ENCODE results near the gene WFDC1.

The WFDC1 gene

DNA sequence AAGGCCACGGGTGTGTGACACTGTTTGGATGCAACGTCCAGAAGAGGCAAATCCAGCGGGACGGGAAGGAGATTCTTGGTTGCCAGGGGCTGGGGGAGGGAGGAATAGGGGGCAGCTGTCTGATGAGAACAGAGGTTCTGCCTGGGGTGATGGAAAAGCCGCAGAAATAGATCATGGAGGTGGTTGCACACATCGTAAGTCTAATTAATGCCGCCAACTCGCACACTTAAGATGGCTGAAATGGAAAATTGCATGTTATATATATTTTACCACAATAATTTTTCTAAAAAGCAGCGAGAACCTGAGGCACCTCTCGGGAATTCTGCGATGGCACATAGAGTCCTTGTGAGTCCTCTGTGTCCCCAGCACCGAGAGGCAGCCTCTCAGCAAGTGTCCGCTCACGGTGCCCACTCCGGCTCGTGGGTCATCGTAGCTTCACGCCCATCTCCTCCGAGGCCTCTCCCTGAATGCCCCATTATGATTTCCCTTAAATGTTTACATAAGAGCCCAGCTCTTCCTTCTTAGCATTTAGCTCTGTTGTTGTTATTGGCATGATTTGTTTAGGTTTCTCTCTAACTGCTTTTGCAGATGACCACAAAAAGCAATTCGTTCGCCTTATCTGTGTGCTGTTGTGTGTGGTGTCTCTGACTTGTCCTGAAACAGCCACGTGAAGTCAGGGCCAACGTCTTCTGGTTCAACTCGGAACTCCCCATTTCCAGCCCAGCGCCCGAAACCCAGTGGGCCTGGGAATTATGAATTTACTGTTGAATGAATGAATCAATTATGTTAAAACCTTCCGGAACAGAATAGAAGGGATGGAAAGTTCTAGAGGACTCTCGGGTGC, 7.7 kb downstream of the WFDC1 start:
- DNase-seq (ENCODE audit: low read depth): no peak

GRCh38 chr16:84303023-84303422, 8.3 kb downstream of the WFDC1 start:
- no peak for DNase-seq (ENCODE audit: low read depth)

GRCh38 chr16:84303516-84303915, 8.8 kb downstream of the WFDC1 start:
- DNase-seq (ENCODE audit: low read depth): no peak

DNA sequence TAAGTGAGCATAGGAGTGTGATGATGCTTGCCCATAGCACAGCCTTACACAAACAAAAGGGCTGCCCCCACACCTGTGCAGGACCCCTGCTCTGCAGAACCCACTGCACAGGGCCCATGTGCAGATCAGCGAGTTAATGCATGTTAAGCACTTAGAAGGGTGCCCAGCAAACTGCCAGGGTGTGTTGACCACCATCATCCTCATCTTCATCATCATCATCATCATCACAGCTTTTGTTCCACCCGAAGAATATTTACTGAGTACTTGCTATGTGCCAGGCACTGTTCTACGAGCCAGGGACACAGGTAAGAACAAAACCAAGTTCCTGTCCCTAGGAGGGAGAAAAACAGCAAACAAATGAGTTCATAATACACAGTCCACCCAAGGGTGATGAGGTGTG, 11.9 kb downstream of the WFDC1 start:
- no peak for DNase-seq (ENCODE audit: low read depth)

- no peak for DNase-seq (ENCODE audit: low read depth)
These were observed 12.7 kb downstream of the WFDC1 start for GRCh38 chr16:84307209-84307954.

- no peak for DNase-seq (ENCODE audit: low read depth)
These were observed 13.4 kb downstream of the WFDC1 start for GRCh38 chr16:84308120-84308519.

DNA sequence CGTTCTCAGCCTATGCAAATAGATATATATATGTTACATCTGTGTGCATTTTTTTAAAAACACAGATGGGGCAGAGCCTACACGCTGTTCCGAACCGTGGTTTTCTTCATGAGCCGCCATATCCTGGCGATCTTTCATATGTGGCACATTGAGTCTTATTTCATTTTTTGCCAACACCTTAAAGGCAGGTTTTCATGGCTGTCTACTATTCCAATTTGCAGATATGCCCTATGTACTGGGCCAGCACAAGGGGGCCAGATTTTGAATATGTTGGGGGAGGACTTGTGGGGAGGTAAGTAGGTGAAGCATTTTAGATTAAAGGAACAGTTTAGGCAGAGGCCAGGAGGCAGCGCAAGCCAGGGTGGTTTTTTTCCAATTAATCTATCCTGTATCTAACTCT, 16.0 kb downstream of the WFDC1 start:
- no peak for DNase-seq (ENCODE audit: low read depth)

DNA sequence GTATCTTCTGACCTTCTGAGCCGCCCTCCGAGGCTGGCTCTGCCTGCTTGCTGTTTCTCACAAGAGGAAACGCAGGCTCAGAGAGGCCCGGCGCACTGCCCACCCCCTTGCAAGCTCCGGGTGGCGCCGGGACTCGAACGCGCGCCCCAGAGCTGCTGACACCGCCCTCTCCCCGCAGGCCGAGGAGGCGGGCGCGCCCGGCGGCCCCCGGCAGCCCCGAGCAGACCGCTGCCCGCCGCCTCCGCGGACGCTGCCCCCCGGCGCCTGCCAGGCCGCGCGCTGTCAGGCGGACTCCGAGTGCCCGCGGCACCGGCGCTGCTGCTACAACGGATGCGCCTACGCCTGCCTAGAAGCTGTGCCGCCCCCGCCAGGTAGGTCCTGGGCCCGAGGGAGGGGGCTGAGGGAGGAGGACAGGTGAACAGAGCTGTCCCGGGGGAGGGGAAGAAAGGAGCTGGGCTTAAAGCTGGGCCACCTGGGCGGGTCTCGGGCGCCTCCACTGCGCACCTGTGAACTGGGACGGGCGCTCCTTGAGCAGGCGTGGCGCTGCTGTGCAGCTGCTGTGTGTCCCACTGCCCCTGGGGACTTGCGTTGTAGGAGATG, 18.2 kb downstream of the WFDC1 start:
- no peak for DNase-seq (ENCODE audit: low read depth)

DNA sequence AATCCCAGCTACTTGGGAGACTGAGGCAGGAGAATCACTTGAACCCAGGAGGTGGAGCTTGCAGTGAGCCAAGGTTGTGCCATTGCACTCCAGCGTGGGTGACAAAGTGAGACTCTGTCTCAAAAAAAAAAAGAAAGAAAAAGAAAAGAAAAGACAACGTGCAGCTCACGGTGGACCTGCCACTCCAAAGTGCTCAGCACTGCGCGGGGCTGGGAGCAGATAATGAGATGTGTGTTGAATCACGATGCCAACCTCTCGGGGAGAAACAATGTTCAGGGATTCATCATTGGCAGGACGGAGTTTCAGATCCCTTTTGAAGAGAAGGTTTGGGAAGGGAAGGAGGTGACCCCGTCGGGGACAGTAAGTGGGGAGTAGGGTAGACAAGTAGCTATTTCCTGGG, 19.2 kb downstream of the WFDC1 start:
- DNase-seq (ENCODE audit: low read depth): no peak

GRCh38 chr16:84314373-84314772, 19.7 kb downstream of the WFDC1 start:
- no peak for DNase-seq (ENCODE audit: low read depth)

DNA sequence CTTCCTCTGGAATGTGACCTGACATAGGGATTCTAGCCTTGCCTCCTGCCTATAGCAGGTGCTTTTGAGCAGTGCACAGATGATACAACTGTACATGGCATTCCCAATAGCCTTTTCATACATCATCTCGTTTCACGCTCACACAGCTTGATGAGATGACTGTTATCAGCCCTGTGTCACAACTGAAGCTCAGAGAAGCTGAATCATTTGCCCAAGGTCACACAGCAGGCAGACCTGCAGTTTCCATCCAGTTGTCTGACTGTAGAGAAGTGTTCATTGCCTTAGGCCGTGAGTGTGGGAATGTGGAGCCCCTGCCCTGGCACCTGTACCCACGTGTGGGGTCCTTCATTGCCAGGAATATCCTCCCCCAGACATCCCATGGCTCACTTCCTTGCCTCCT, 20.1 kb downstream of the WFDC1 start:
- DNase-seq (ENCODE audit: low read depth): no peak

GRCh38 chr16:84315422-84315821, 20.7 kb downstream of the WFDC1 start:
- DNase-seq (ENCODE audit: low read depth): no peak

DNA sequence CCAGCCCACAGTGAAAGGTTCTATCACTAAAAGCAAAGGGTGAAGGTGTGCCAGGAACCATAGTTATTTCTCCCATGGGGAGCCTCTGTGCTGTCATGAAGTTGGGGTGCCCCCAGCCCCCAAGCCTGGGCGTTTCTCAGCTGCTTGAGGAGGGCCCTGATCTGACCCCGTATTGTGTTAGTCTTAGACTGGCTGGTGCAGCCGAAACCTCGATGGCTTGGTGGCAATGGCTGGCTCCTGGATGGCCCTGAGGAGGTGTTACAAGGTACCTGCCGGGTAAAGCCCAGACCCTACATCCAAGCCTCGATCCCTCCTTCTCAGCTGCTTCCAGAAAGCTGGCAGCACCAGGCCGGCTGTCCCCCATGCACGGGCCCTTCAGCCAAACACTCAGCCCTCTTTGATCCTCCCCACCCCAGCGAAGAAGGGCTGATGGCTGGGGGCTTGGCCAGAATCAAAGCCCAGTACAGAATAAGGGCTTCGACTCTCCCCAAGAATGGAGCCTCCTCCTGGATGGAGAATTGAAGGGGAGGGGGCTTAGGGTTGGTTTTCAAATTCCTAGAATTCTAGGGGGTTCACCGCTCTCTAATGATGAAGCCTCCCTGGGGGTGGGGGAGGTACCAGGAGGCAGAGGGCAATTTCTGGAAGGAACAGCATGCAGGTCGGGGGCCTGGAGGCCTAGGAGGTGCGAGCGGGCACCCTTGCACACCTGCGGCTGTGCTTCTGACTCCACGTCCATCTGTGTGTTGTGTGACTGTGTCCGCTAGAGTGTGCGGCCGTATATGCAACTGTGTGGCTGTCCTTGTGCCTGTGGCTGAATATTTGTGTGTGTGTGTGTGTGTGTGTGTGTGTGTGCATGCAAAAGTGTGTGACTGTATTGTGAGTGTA, 23.7 kb downstream of the WFDC1 start:
- no peak for DNase-seq (ENCODE audit: low read depth)

DNA sequence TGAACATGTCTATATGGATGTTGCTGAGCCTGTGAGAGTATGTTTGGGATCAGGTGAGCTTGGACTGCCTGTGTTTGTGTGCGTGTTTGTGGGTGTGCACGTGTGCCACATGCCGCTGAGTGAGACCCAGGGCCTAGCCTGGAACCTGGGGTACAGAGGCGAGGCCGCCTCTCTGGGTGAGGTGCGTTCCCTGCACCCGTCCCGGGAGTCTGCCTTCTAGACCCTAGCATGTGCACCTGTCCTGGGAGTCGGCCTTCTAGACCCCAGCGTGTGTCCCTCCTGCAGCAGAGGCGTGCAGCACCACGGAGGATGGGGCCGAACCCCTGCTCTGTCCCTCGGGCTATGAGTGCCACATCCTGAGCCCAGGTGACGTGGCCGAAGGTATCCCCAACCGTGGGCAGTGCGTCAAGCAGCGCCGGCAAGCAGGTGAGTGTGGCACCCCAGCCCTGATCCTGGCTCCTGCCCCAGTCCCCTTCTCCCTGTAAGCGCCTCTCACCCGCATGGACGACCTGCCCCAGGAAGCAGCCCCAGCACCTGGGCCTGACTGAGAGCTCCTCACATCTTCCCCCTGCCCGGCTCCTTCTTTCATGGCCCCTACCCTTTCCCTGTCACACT, 24.6 kb downstream of the WFDC1 start:
- DNase-seq (ENCODE audit: low read depth): no peak

GRCh38 chr16:84320511-84320910, 25.8 kb downstream of the WFDC1 start:
- DNase-seq (ENCODE audit: low read depth): no peak

- DNase-seq (ENCODE audit: low read depth): no peak
These were observed 27.3 kb downstream of the WFDC1 start for GRCh38 chr16:84321932-84322331.

- no peak for DNase-seq (ENCODE audit: low read depth)
These were observed 28.1 kb downstream of the WFDC1 start for GRCh38 chr16:84322749-84323148.

- no peak for DNase-seq (ENCODE audit: low read depth)
These were observed 28.9 kb downstream of the WFDC1 start for GRCh38 chr16:84323606-84324005.

GRCh38 chr16:84324434-84325262, 30.0 kb downstream of the WFDC1 start:
- DNase-seq (ENCODE audit: low read depth): no peak

- no peak for DNase-seq (ENCODE audit: low read depth)
These were observed 31.9 kb downstream of the WFDC1 start for GRCh38 chr16:84326545-84326944.

Data from stimulated activated CD8-positive, alpha-beta memory T cell treated with anti-CD3 and anti-CD28 coated beads, Interleukin-15, amount 100 ng/mL, for 1 hour (primary cell).